IMR-90 (cell line): ENCODE results near the gene HHIPL1. TPM values are rescaled to one million over a fixed set of nuclear protein-coding genes. Genes with fewer than 3 reads are reported as not detected.

Experiments used
- ATAC-seq: fragments of 200-7000 bp; cut with Tn5 transposase; 2 replicates; pipeline ENCODE4 v1.9.1; 2020; ENCODE audit warnings: low read depth, mild to moderate bottlenecking, moderate library complexity
- BruUV-seq: library from RNA; stranded (reverse); fragments of 400-500 nt; replicated peaks from 2 replicates; lab custom pipeline; 2021; lab: Mats Ljungman, UMichigan
- CTCF ChIA-PET: fragments of 300-600 bp; formaldehyde crosslinking; extraction: SDS; loops from one replicate; lab custom pipeline; 2021; ENCODE audit warnings: antibody characterized with exemption; lab: Yijun Ruan, JAX
- POLR2A ChIA-PET: fragments of 300-600 bp; sonication (Branson Sonifier 250); formaldehyde crosslinking; loops from one replicate; lab custom pipeline; 2022; ENCODE audit warnings: antibody characterized with exemption; ENCODE audit not compliant: unreplicated experiment; lab: Charles Lee
- DNase-seq: peaks from one replicate; pipeline ENCODE4 v3.0.0; 2013
- H2AFZ ChIP-seq: replicated peaks from 2 replicates; pipeline ENCODE3; 2013; ENCODE audit warnings: low read length, mild to moderate bottlenecking; ENCODE audit not compliant: poor library complexity
- H2AK5ac ChIP-seq: 2 replicates; pipeline ENCODE4 v1.6.1; 2013; ENCODE audit warnings: low read depth, low read length, inconsistent platforms
- H2AK9ac ChIP-seq: replicated peaks from 2 replicates; pipeline ENCODE3; 2013; ENCODE audit warnings: mild to moderate bottlenecking, low read depth, low read length, moderate library complexity; ENCODE audit not compliant: poor library complexity
- H2BK120ac ChIP-seq: 2 replicates; pipeline ENCODE4 v1.6.1; 2013; ENCODE audit warnings: low read depth, low read length, inconsistent platforms
- H2BK15ac ChIP-seq: 3 replicates; pipeline ENCODE4 v1.6.1; 2013; ENCODE audit warnings: low read depth, low read length, inconsistent platforms
- H2BK20ac ChIP-seq: 2 replicates; pipeline ENCODE4 v1.6.1; 2013; ENCODE audit warnings: low read depth, mild to moderate bottlenecking, inconsistent platforms, low read length, moderate library complexity
- H2BK5ac ChIP-seq: 2 replicates; pipeline ENCODE4 v1.6.1; 2013; ENCODE audit warnings: mild to moderate bottlenecking, low read depth, low read length, inconsistent platforms; ENCODE audit not compliant: poor library complexity, severe bottlenecking
- H3K14ac ChIP-seq: replicated peaks from 2 replicates; pipeline ENCODE4 v1.6.1; 2013; ENCODE audit warnings: low read depth, low read length, inconsistent platforms
- H3K18ac ChIP-seq: 2 replicates; pipeline ENCODE4 v1.6.1; 2013; ENCODE audit warnings: low read depth, low read length, control low read depth
- H3K23ac ChIP-seq: 2 replicates; pipeline ENCODE4 v1.6.1; 2013; ENCODE audit warnings: low read depth, low read length, inconsistent platforms
- H3K27ac ChIP-seq: 2 replicates; pipeline ENCODE4 v1.5.1; 2013; ENCODE audit warnings: mild to moderate bottlenecking, control low read depth, low read length; ENCODE audit not compliant: insufficient read depth
- H3K27me3 ChIP-seq: 2 replicates; pipeline ENCODE4 v1.6.1; 2013; ENCODE audit warnings: low read length; ENCODE audit not compliant: control insufficient read depth, insufficient read depth
- H3K36me3 ChIP-seq: 2 replicates; pipeline ENCODE4 v1.6.1; 2013; ENCODE audit warnings: low read length, mixed read lengths; ENCODE audit not compliant: control insufficient read depth, insufficient read depth
- H3K4ac ChIP-seq: 2 replicates; pipeline ENCODE4 v1.6.1; 2013; ENCODE audit warnings: low read depth, low read length, inconsistent platforms
- H3K4me1 ChIP-seq: 2 replicates; pipeline ENCODE4 v1.6.1; 2013; ENCODE audit warnings: low read length, mixed read lengths; ENCODE audit not compliant: control insufficient read depth, insufficient read depth
- H3K4me2 ChIP-seq: 2 replicates; pipeline ENCODE4 v1.6.1; 2013; ENCODE audit warnings: low read depth, mild to moderate bottlenecking, control low read depth, low read length, moderate library complexity
- H3K4me3 ChIP-seq: 2 replicates; pipeline ENCODE4 v1.5.1; 2013; ENCODE audit warnings: low read depth, mild to moderate bottlenecking, control low read depth, low read length, moderate library complexity; ENCODE audit not compliant: insufficient read depth
- H3K56ac ChIP-seq: 2 replicates; pipeline ENCODE4 v1.6.1; 2013; ENCODE audit warnings: low read length, inconsistent platforms; ENCODE audit not compliant: insufficient read depth; ENCODE audit errors: extremely low read depth
- H3K79me1 ChIP-seq, 2 experiments: 2 replicates each; pipeline ENCODE4 v1.6.1; 2013; ENCODE audit warnings: low read length in 2 of 2, inconsistent platforms in 1 of 2, low read depth in 1 of 2
- H3K9ac ChIP-seq: 2 replicates; pipeline ENCODE4 v1.6.1; 2013; ENCODE audit warnings: low read depth, low read length, control low read depth
- H3K9me1 ChIP-seq: 2 replicates; pipeline ENCODE4 v1.6.1; 2013; ENCODE audit warnings: low read length, inconsistent platforms; ENCODE audit not compliant: insufficient read depth
- H3K9me3 ChIP-seq: 2 replicates; pipeline ENCODE4 v1.6.1; 2013; ENCODE audit warnings: low read length; ENCODE audit not compliant: control insufficient read depth, insufficient read depth
- H4K20me1 ChIP-seq: 2 replicates; pipeline ENCODE4 v1.6.1; 2013; ENCODE audit warnings: low read length, inconsistent platforms; ENCODE audit not compliant: insufficient read depth
- H4K5ac ChIP-seq: 2 replicates; pipeline ENCODE4 v1.6.1; 2013; ENCODE audit warnings: mild to moderate bottlenecking, low read depth, low read length, control low read depth
- H4K8ac ChIP-seq, 2 experiments: 2 replicates each; pipeline ENCODE4 v1.6.1; 2013; ENCODE audit warnings: low read depth in 2 of 2, low read length in 2 of 2, control low read depth in 1 of 2, inconsistent platforms in 1 of 2
- H4K91ac ChIP-seq: 2 replicates; pipeline ENCODE4 v1.6.1; 2013; ENCODE audit warnings: low read depth, low read length, inconsistent platforms; ENCODE audit not compliant: insufficient read depth
- BHLHE40 ChIP-seq: fragments of 150-350 bp; IDR thresholded peaks from 2 replicates; pipeline ENCODE4 v1.6.1; 2016; ENCODE audit warnings: mild to moderate bottlenecking, low read depth, low read length
- MAFK ChIP-seq: IDR thresholded peaks from 2 replicates; pipeline ENCODE4 v1.6.1; 2012; ENCODE audit warnings: low read depth, low read length, improper control_type of control experiment
- NFE2L2 ChIP-seq: fragments of 150-350 bp; IDR thresholded peaks from 2 replicates; pipeline ENCODE4 v1.6.1; 2016; ENCODE audit warnings: low read depth, mild to moderate bottlenecking, low read length
- POLR2A ChIP-seq: IDR thresholded peaks from 2 replicates; pipeline ENCODE4 v1.6.1; 2012; ENCODE audit warnings: mild to moderate bottlenecking, low read depth, low read length
- RAD21 ChIP-seq: IDR thresholded peaks from 2 replicates; pipeline ENCODE4 v1.6.1; 2012; ENCODE audit warnings: low read length, improper control_type of control experiment
- RFX5 ChIP-seq: IDR thresholded peaks from 2 replicates; pipeline ENCODE4 v1.8.0; 2012; ENCODE audit warnings: low read depth, mild to moderate bottlenecking, low read length, moderate library complexity
- USF2 ChIP-seq: fragments of 150-350 bp; IDR thresholded peaks from 2 replicates; pipeline ENCODE4 v1.6.1; 2017; ENCODE audit warnings: mild to moderate bottlenecking, antibody characterized with exemption, low read length, low read depth
- WGBS, 2 experiments: methylation state at CpG; one replicate each; pipeline versions ENCODE4 v1.1.5 to v1.1.7; 2013; ENCODE audit warnings: missing lambda C conversion rate in 2 of 2; ENCODE audit not compliant: insufficient read length in 1 of 2; ENCODE audit errors: extremely low coverage in 2 of 2; 5-methylcytosine and 5-hydroxymethylcytosine counted together
- dilution Hi-C: fragments of 300-500 bp; cut with HindIII; formaldehyde crosslinking; loops from one replicate; pipeline ENCODE4 v1.14.3; 2018; ENCODE audit warnings: low sequenced_read_pairs; ENCODE audit not compliant: unreplicated experiment
- in situ Hi-C: fragments of 300-500 bp; cut with MboI; formaldehyde crosslinking; loops from 3 replicates; pipeline ENCODE4 v1.14.3; 2019; ENCODE audit warnings: low sequenced_read_pairs, inconsistent platforms, mixed read lengths
- intact Hi-C: fragments of 100-400 bp; cut with micrococcal nuclease; formaldehyde crosslinking; loops from 2 replicates; pipeline ENCODE4 v1.10.0; 2022
- polyA plus RNA-seq, 3 experiments: library from polyadenylated mRNA; depleted of rRNA; stranded (reverse); fragments of >200 nt; gene quantifications; 2 replicates each; pipeline ENCODE4 v1.2.3, GENCODE V29; 2012; ENCODE audit warnings: low replicate concordance in 1 of 3
- total RNA-seq: library from RNA; depleted of rRNA; stranded (reverse); fragments of >200 nt; gene quantifications from 2 replicates; pipeline ENCODE4 v1.2.3, GENCODE V29; 2012

Gene HHIPL1
- total and polyA plus RNA-seq, 2 of the 4 experiments (the other 2 are of a cell fraction): 0.65 to 0.72 TPM

GRCh38 chr14:99619835-99620834 lies 24.8 kb upstream of the HHIPL1 start:
- Histone ChIP-seq H2BK15ac (peak overlapping the region; percentile 30; the same call in 1 of the 3 replicates), H3K9me1 (peaks cover 19% of the 10 kb centered on the region), H2BK120ac (peak overlapping the region; percentile 58), H2BK5ac (peak overlapping the region; percentile 32), H2BK20ac (peak overlapping the region; percentile 56), H3K18ac (peak overlapping the region; percentile 11; the same call in 1 of the 2 replicates), H2AK9ac (peak overlapping the region; percentile 1), H4K8ac (peak overlapping the region; percentile 84 to 85; a peak in 3 of 4 replicates), H2AK5ac (peak overlapping the region; percentile 91), H3K27ac (no peak overlapping the region), H3K79me1 (peaks cover 0 to 2% of the 10 kb centered on the region in 2 experiments; a peak in 1 of 4 replicates), H3K27me3 (no peaks in the 10 kb centered on the region), H4K91ac (peak overlapping the region; percentile 65), H3K56ac (no peak overlapping the region), H3K23ac (0 out of 2 replicates have a peak overlapping the region, but pooled peaks have one; percentile 18), H3K4me3 (no peak overlapping the region), H3K9me3 (no peaks in the 10 kb centered on the region), H4K5ac (peak overlapping the region; percentile 60; the same call in 1 of the 2 replicates), H3K14ac (peak overlapping the region; percentile 69), H3K4me2 (no peak overlapping the region), H3K4ac (peak overlapping the region; percentile 66; the same call in 1 of the 2 replicates), H2AFZ (peak overlapping the region; percentile 83), H3K9ac (no peak overlapping the region), H4K20me1 (no peaks in the 10 kb centered on the region), H3K36me3 (no peaks in the 10 kb centered on the region), H3K4me1 (peaks cover 20% of the 10 kb centered on the region)
- DNase-seq (peak; percentile 45), ATAC-seq (no peak)
- in situ Hi-C loops: loop anchor here (5.0 kb wide), 1 partner anchor 98 kb away; no protein-coding TSS in a partner anchor
- 61% methylated on average over 7 of the region's 13 CpGs; no CpG with 5 or more reads in 1 of the 2 experiments for WGBS, 2 experiments
- dilution Hi-C loops: no loop called here
- BruUV-seq: no TSS peak
- ChIA-PET CTCF (no interaction called here), POLR2A (no interaction called here)
- TF ChIP-seq MAFK: no peak
- no peak for TF ChIP-seq BHLHE40
- TF ChIP-seq RFX5: no peak
- TF ChIP-seq USF2: no peak
- TF ChIP-seq NFE2L2: no peak
- TF ChIP-seq RAD21: no peak
- no peak for TF ChIP-seq POLR2A
- intact Hi-C loops: no loop called here
